ENCODE data around the gene ZNF337.
"Not testable (repeated sequence)": the region's sequence is repeated elsewhere in the genome, so short reads cannot be mapped to it uniquely, and the experiment has no call there.

ZNF337 gene

DNA sequence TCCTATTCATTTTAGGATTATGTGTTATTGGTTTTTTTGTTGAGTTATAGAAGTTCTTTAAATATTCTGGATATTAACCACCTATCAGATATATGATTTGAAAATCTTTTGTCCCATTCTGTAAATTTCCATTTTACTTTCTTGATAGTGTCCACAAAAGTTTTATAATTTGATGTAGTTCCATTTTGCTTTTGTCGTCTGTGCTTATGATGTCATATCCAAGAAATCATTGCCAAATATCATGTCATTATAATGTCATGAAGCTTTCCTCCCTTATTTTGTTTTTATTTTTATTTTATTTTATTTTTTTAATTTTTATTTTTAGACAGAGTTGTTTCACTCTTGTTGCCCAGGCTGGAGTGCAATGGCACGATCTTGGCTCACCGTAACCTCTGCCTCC is 51.8 kb downstream of the ZNF337 start:
- no peaks in the 10 kb centered on the region for H3K27me3 ChIP-seq (replicated peaks)
- in situ Hi-C loops (cut with HindIII; ENCODE audit: low pct_ligation_motif_present, low sequenced_read_pairs): no loop called here
- TF ChIP-seq, protein P1, sequence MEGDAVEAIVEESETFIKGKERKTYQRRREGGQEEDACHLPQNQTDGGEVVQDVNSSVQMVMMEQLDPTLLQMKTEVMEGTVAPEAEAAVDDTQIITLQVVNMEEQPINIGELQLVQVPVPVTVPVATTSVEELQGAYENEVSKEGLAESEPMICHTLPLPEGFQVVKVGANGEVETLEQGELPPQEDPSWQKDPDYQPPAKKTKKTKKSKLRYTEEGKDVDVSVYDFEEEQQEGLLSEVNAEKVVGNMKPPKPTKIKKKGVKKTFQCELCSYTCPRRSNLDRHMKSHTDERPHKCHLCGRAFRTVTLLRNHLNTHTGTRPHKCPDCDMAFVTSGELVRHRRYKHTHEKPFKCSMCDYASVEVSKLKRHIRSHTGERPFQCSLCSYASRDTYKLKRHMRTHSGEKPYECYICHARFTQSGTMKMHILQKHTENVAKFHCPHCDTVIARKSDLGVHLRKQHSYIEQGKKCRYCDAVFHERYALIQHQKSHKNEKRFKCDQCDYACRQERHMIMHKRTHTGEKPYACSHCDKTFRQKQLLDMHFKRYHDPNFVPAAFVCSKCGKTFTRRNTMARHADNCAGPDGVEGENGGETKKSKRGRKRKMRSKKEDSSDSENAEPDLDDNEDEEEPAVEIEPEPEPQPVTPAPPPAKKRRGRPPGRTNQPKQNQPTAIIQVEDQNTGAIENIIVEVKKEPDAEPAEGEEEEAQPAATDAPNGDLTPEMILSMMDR (IDR thresholded peaks at IDR 0.05; ENCODE audit: low read depth, low read length, missing control alignments): no peak
- no peak for DNase-seq
- H3K4me3 ChIP-seq (ENCODE audit: low read depth, low read length): no peak overlapping the region
- H3K27ac ChIP-seq: no peak overlapping the region
- no peaks in the 10 kb centered on the region for H3K36me3 ChIP-seq (replicated peaks)

DNA sequence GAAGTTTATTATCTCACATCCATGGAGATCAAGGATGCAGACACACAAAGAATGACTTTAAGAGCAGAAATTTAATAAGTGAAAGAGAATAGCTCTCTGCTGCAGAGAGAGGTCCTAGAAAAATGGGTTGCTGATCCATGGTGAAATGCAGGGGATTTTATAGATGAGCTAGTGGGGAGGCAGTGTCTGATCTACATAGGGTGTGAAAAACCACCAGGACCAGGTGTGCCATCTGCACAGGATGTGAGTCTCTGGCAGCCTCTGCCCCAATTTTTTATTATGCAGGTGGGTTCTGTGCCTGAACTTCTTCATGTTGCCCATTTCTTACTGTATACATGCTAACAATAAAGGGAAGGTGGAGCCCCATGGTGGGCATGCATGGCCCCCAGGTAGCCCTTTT is 52.9 kb downstream of the ZNF337 start:
- no peak for DNase-seq
- Histone ChIP-seq H3K4me3 (ENCODE audit: low read depth, low read length) (no peak overlapping the region), H3K27me3 (replicated peaks) (no peaks in the 10 kb centered on the region), H3K36me3 (replicated peaks) (no peaks in the 10 kb centered on the region), H3K27ac (no peak overlapping the region)
- in situ Hi-C loops (cut with HindIII; ENCODE audit: low pct_ligation_motif_present, low sequenced_read_pairs): no loop called here
- TF ChIP-seq, protein P1 (IDR thresholded peaks at IDR 0.05; ENCODE audit: low read depth, low read length, missing control alignments): no peak

DNA sequence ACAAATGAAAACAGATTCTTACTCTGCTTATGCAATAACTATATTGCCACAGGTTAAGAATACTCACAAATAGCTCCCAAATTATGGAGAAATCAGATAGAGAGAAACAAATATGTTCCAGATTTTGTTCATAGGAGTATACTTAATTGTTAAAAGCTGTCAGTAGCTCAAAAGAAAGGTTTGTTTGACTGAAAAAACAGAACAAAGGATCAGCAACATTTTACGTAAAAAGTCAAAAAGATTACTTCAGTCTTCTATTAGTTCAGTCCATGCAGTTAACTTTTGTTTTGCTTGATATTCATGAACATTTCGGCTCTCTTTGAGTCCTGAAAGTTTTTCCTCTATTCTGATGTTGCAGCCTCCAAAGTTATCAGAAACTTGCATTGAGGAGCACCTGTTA is 59.4 kb downstream of the ZNF337 start:
- no peaks in the 10 kb centered on the region for H3K36me3 ChIP-seq (replicated peaks)
- in situ Hi-C loops (cut with HindIII; ENCODE audit: low pct_ligation_motif_present, low sequenced_read_pairs): no loop called here
- no peak for DNase-seq
- H3K4me3 ChIP-seq (ENCODE audit: low read depth, low read length): no peak overlapping the region
- TF ChIP-seq, protein P1 (IDR thresholded peaks at IDR 0.05; ENCODE audit: low read depth, low read length, missing control alignments): no peak
- H3K27me3 ChIP-seq (replicated peaks): no peaks in the 10 kb centered on the region
- H3K27ac ChIP-seq: no peak overlapping the region

DNA sequence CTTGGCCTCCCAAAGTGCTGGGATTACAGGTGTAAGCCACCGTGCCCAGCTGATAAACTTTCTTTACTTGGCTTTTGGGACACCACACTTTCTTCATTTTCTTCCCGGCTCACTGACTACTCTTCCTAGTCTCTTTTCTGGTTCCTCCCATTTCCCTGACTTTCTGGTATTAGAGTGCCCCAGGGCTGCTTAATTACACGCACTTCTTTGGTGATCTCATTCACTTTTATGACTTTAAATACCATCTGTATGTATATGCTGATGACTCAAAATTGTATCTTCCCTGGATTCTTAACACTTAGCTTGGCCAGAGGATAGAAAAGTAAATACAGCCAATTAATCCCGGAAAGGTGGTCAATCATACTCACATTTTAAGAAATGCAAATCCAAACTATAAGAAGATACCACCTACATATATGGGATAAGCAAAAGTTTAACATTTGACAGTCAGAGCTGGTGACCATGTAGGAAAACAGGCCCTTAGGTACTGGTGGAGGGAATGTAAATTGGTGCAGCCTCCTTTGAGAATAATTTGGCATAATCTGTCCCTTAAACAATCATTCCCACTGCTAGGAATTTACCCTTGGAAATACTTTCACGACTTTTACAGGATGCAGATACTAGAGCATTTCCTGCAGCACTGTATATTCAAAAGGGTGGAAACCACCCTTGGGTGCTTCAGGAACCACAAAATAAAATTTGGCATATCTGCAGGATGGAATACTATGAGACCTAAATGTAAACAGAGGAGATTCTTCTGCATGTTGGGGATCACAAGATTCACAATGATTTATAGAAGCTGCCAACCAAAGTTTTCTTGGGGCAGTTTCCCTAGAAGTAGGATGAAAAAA is 63.5 kb downstream of the ZNF337 start:
- H3K27me3 ChIP-seq (replicated peaks): no peaks in the 10 kb centered on the region
- H3K4me3 ChIP-seq (ENCODE audit: low read depth, low read length): no peak overlapping the region
- no peak overlapping the region for H3K27ac ChIP-seq
- no peak for DNase-seq
- no peaks in the 10 kb centered on the region for H3K36me3 ChIP-seq (replicated peaks)
- TF ChIP-seq, protein P1 (IDR thresholded peaks at IDR 0.05; ENCODE audit: low read depth, low read length, missing control alignments): no peak
- in situ Hi-C loops (cut with HindIII; ENCODE audit: low pct_ligation_motif_present, low sequenced_read_pairs): no loop called here

DNA sequence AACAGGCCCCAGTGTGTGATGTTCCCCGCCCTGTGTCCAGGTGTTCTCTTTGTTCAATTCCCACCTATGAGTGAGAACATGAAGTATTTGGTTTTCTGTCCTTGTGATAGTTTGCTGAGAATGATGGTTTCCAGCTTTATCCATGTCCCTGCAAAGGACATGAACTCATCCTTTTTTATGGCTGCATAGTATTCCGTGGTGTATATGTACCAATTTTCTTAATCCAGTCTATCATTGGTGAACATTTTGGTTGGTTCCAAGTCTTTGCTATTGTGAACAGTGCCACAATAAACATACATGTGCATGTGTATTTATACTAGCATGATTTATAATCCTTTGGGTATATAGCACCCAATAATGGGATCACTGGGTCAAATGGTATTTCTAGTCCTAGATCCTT is 66.0 kb downstream of the ZNF337 start:
- in situ Hi-C loops (cut with HindIII; ENCODE audit: low pct_ligation_motif_present, low sequenced_read_pairs); DNase-seq; H3K36me3 ChIP-seq (replicated peaks): not testable (repeated sequence)

DNA sequence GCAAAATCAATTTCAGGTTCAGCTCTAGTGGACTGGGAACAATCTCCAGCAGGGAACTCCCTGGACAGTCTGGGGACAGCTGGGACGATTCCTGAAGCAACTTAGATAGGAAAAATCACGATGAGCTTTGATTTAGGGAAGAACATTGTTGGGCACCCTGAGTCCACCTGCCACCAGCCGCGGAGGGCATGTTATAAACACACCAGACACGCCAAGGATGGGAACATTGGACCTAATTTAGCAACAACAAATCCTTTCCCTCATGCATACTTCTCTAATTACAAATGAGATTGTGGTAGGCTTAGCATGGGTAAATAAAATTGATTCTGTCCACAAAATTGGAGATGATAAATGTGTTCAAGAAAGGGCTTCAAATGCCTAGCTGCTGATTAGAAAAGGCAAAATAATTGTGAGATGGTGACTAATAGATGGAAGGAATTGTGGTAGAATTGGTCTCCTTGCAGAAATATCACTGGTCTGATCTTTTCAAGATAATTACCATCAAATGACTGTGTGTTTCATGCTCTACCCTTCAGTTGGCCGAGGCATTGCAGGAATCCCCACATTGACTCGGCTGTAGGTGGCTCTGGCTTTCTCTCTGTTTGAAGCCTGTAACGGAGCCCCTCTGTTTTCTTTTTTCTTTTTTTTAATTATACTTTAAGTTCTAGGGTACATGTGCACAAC is 66.7 kb downstream of the ZNF337 start:
- no peak for DNase-seq

More for the DNA sequence above, 66.0 kb downstream of the ZNF337 start:
- not testable (repeated sequence) for H3K4me3 ChIP-seq (ENCODE audit: low read depth, low read length); H3K27ac ChIP-seq; H3K27me3 ChIP-seq (replicated peaks)

More for the DNA sequence above, 66.7 kb downstream of the ZNF337 start:
- Histone ChIP-seq H3K27me3 (replicated peaks) (no peaks in the 10 kb centered on the region), H3K27ac (no peak overlapping the region), H3K4me3 (ENCODE audit: low read depth, low read length) (no peak overlapping the region), H3K36me3 (replicated peaks) (no peaks in the 10 kb centered on the region)
- TF ChIP-seq, protein P1 (IDR thresholded peaks at IDR 0.05; ENCODE audit: low read depth, low read length, missing control alignments): no peak
- in situ Hi-C loops (cut with HindIII; ENCODE audit: low pct_ligation_motif_present, low sequenced_read_pairs): no loop called here

All from brain microvascular endothelial cell (primary cell).